Choroid plexus epithelial cell (primary cell): ENCODE measurements around the gene NUP133.
"Not testable (repeated sequence)": the region's sequence is repeated elsewhere in the genome, so short reads cannot be mapped to it uniquely, and the experiment has no call there.

Experiments used
- DNase-seq: peaks from one replicate; pipeline ENCODE4 v3.0.0-alpha.2; 2010; ENCODE audit warnings: low read depth
- H3K4me3 ChIP-seq: 2 replicates; pipeline ENCODE4 v1.5.1; 2011; ENCODE audit warnings: low read depth, mild to moderate bottlenecking, control low read depth, low read length, moderate library complexity
- CTCF ChIP-seq: conservative IDR thresholded peaks from 2 replicates; pipeline ENCODE4 v1.5.1; 2011; ENCODE audit warnings: low read depth, mild to moderate bottlenecking, control low read depth, inconsistent platforms, low read length, moderate library complexity

NUP133 gene

GRCh38 chr1:229420765-229421164, 87.4 kb downstream of the NUP133 start:
- DNase-seq = no peak
- no peak overlapping the region for H3K4me3 ChIP-seq
- no peak for TF ChIP-seq CTCF

GRCh38 chr1:229420224-229420623, 87.9 kb downstream of the NUP133 start:
- no peak overlapping the region for H3K4me3 ChIP-seq
- DNase-seq = no peak
- no peak for TF ChIP-seq CTCF

- not testable (repeated sequence) for DNase-seq, H3K4me3 ChIP-seq
These were observed 89.6 kb downstream of the NUP133 start for GRCh38 chr1:229418586-229418985.

GRCh38 chr1:229412810-229413209, 95.3 kb downstream of the NUP133 start:
- H3K4me3 ChIP-seq, DNase-seq: not testable (repeated sequence)

- no peak for TF ChIP-seq CTCF
- no peak for DNase-seq
- H3K4me3 ChIP-seq = no peak overlapping the region
These were observed 96.1 kb downstream of the NUP133 start for GRCh38 chr1:229412056-229412455.

- TF ChIP-seq CTCF = no peak
- H3K4me3 ChIP-seq = no peak overlapping the region
- no peak for DNase-seq
These were observed 96.6 kb downstream of the NUP133 start for GRCh38 chr1:229411434-229412055.

GRCh38 chr1:229410692-229411433, 97.3 kb downstream of the NUP133 start:
- no peak for TF ChIP-seq CTCF
- no peak overlapping the region for H3K4me3 ChIP-seq
- DNase-seq = peak; percentile 16

GRCh38 chr1:229410370-229410691, 97.8 kb downstream of the NUP133 start:
- H3K4me3 ChIP-seq = no peak overlapping the region
- no peak for TF ChIP-seq CTCF
- no peak for DNase-seq
